HL-60 (cell line): ENCODE measurements around the gene OSER1.
A peak's percentile ranks its signal among the peaks of the same experiment; 100 is the strongest.

Experiments used
- DNase-seq, 2 experiments: peaks; one replicate each; pipeline ENCODE4 v3.0.0-alpha.2; 2010 to 2020; ENCODE audit warnings: low read depth in 1 of 2, low spot score in 1 of 2
- H3K27ac ChIP-seq: fragments of 250-450 bp; sonication (Bioruptor Pico); replicated peaks from 2 replicates; pipeline ENCODE4 v1.5.1; 2020; ENCODE audit warnings: mild to moderate bottlenecking, moderate library complexity
- H3K27me3 ChIP-seq: fragments of 250-450 bp; sonication (Bioruptor Pico); 2 replicates; pipeline ENCODE4 v1.5.1; 2021; ENCODE audit warnings: mild to moderate bottlenecking, moderate library complexity; ENCODE audit not compliant: insufficient read depth, poor library complexity, severe bottlenecking
- H3K4me3 ChIP-seq: replicated peaks from 2 replicates; pipeline ENCODE4 v1.5.1; 2011; ENCODE audit warnings: mild to moderate bottlenecking, control low read depth, low read length; ENCODE audit not compliant: insufficient read depth
- CTCF ChIP-seq: IDR thresholded peaks from one replicate; pipeline ENCODE4 v1.5.1; 2011; ENCODE audit warnings: low read length, control low read depth, inconsistent platforms; ENCODE audit not compliant: insufficient read depth
- GABPA ChIP-seq: IDR thresholded peaks from 2 replicates; pipeline ENCODE4 v1.6.1; 2012; ENCODE audit warnings: low read depth
- POLR2AphosphoS5 ChIP-seq: IDR thresholded peaks from 2 replicates; pipeline ENCODE4 v1.6.1; 2012; ENCODE audit warnings: low read depth
- REST ChIP-seq: IDR thresholded peaks from 2 replicates; pipeline ENCODE4 v1.6.1; 2012; ENCODE audit warnings: low read depth; ENCODE audit not compliant: insufficient replicate concordance
- SPI1 ChIP-seq: IDR thresholded peaks from 2 replicates; pipeline ENCODE4 v1.6.1; 2012; ENCODE audit warnings: low read depth, mild to moderate bottlenecking, borderline replicate concordance

Gene OSER1

GRCh38 chr20:44217342-44218092, 6.9 kb upstream of the OSER1 start:
- Histone ChIP-seq H3K27ac (no peak overlapping the region), H3K4me3 (no peak overlapping the region), H3K27me3 (no peaks in the 10 kb centered on the region)
- TF ChIP-seq SPI1: no peak
- peak; percentile 91 for TF ChIP-seq CTCF
- TF ChIP-seq GABPA: no peak
- no peak for TF ChIP-seq REST
- DNase-seq: peak in 1 of 2 experiments; percentile 71

- DNase-seq: peak in 1 of 2 experiments; percentile 71
- H3K4me3 ChIP-seq: no peak overlapping the region
- H3K27ac ChIP-seq: no peak overlapping the region
- TF ChIP-seq CTCF: peak; percentile 81
- TF ChIP-seq POLR2AphosphoS5: no peak
- H3K27me3 ChIP-seq: no peaks in the 10 kb centered on the region
Measured at GRCh38 chr20:44215125-44215524, 4.6 kb upstream of the OSER1 start.

GRCh38 chr20:44212792-44213191, 2.2 kb upstream of the OSER1 start:
- Histone ChIP-seq H3K27ac (no peak overlapping the region), H3K4me3 (no peak overlapping the region), H3K27me3 (no peaks in the 10 kb centered on the region)
- DNase-seq: no peak
- TF ChIP-seq REST: no peak
- TF ChIP-seq POLR2AphosphoS5: no peak
- no peak for TF ChIP-seq GABPA
- TF ChIP-seq SPI1: no peak
- no peak for TF ChIP-seq CTCF
